Measurements from ENCODE around the gene ZMIZ2. TPM values are rescaled to one million over a fixed set of nuclear protein-coding genes. Genes with fewer than 3 reads are reported as not detected.
"Not testable (repeated sequence)": the region's sequence is repeated elsewhere in the genome, so short reads cannot be mapped to it uniquely, and the experiment has no call there.

Gene ZMIZ2
- total and polyA plus RNA-seq, 4 donors, result 11.6 to 96.6 (median 67.2) TPM

- WGBS, 2 donors, result 66 to 69% methylated on average over 6 of the region's 6 CpGs
These were observed 23.8 kb downstream of the ZMIZ2 start for GRCh38 chr7:44772440-44772839.

GRCh38 chr7:44772867-44773266, 24.2 kb downstream of the ZMIZ2 start:
- H3K4me3 ChIP-seq (ENCODE audit: low read length in 2 of 2), result no peak overlapping the region
- H3K36me3 ChIP-seq (ENCODE audit: control insufficient read depth in 1 of 2, insufficient read depth in 2 of 2, low read length in 1 of 2), result no peaks in the 10 kb centered on the region
- WGBS, 2 donors, result 78 to 87% methylated on average over 10 of the region's 10 CpGs
- intact Hi-C loops (cut with DNase I), result no loop called here
- no peak for ATAC-seq (ENCODE audit: low FRiP score)
- no peaks in the 10 kb centered on the region for H3K27me3 ChIP-seq (ENCODE audit: control insufficient read depth in 1 of 2, insufficient read depth in 2 of 2, low read length in 1 of 2)
- no peaks in the 10 kb centered on the region for H3K9me3 ChIP-seq (ENCODE audit: control insufficient read depth, low read length)
- H3K4me1 ChIP-seq (ENCODE audit: control insufficient read depth in 1 of 2, insufficient read depth in 2 of 2, low read length in 2 of 2), result peaks cover 0 to 2% of the 10 kb centered on the region in 2 donors
- H3K27ac ChIP-seq (ENCODE audit: low read depth in 1 of 2, low read length in 2 of 2), result no peak overlapping the region
- DNase-seq, result no peak

More at GRCh38 chr7:44772440-44772839, 23.8 kb downstream of the ZMIZ2 start:
- no peak for ATAC-seq (ENCODE audit: low FRiP score)
- H3K27ac ChIP-seq (ENCODE audit: low read depth in 1 of 2, low read length in 2 of 2), result no peak overlapping the region
- no peaks in the 10 kb centered on the region for H3K9me3 ChIP-seq (ENCODE audit: control insufficient read depth, low read length)
- no peak for DNase-seq
- intact Hi-C loops (cut with DNase I), result no loop called here
- H3K27me3 ChIP-seq (ENCODE audit: control insufficient read depth in 1 of 2, insufficient read depth in 2 of 2, low read length in 1 of 2), result no peaks in the 10 kb centered on the region
- peaks cover 0 to 2% of the 10 kb centered on the region in 2 donors for H3K4me1 ChIP-seq (ENCODE audit: control insufficient read depth in 1 of 2, insufficient read depth in 2 of 2, low read length in 2 of 2)
- H3K4me3 ChIP-seq (ENCODE audit: low read length in 2 of 2), result no peak overlapping the region
- no peaks in the 10 kb centered on the region for H3K36me3 ChIP-seq (ENCODE audit: control insufficient read depth in 1 of 2, insufficient read depth in 2 of 2, low read length in 1 of 2)

DNA sequence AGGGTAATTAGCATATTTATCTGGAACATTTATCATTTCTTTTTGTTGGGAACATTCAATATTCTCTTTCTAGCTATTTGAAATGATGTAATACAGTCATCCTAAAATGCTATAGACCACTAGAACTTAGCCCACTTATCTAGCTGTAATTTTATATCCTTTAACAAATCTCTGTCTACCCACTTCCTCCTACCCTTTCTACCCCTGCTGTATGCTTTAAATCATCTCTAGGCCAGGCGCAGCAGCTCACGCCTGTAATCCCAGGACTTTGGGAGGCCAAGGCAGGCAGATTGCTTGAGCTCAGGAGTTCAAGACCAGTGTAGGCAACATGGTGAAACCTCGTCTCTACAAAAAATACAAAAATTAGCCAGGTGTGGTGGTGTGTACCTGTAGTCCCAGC, 25.8 kb downstream of the ZMIZ2 start:
- H3K27ac ChIP-seq (ENCODE audit: low read depth in 1 of 2, low read length in 2 of 2); DNase-seq; H3K27me3 ChIP-seq (ENCODE audit: control insufficient read depth in 1 of 2, insufficient read depth in 2 of 2, low read length in 1 of 2); H3K9me3 ChIP-seq (ENCODE audit: control insufficient read depth, low read length); H3K36me3 ChIP-seq (ENCODE audit: control insufficient read depth in 1 of 2, insufficient read depth in 2 of 2, low read length in 1 of 2); H3K4me1 ChIP-seq (ENCODE audit: control insufficient read depth in 1 of 2, insufficient read depth in 2 of 2, low read length in 2 of 2); ATAC-seq (ENCODE audit: low FRiP score); H3K4me3 ChIP-seq (ENCODE audit: low read length in 2 of 2); intact Hi-C loops (cut with DNase I): not testable (repeated sequence)
- 66 to 69% methylated on average over 3 of the region's 3 CpGs for WGBS, 2 donors

GRCh38 chr7:44775383-44776107, 26.9 kb downstream of the ZMIZ2 start:
- no peak for DNase-seq
- Histone ChIP-seq H3K36me3 (ENCODE audit: control insufficient read depth in 1 of 2, insufficient read depth in 2 of 2, low read length in 1 of 2) (no peaks in the 10 kb centered on the region), H3K27me3 (ENCODE audit: control insufficient read depth in 1 of 2, insufficient read depth in 2 of 2, low read length in 1 of 2) (no peaks in the 10 kb centered on the region), H3K4me1 (ENCODE audit: control insufficient read depth in 1 of 2, insufficient read depth in 2 of 2, low read length in 2 of 2) (no peaks in the 10 kb centered on the region), H3K9me3 (ENCODE audit: control insufficient read depth, low read length) (no peaks in the 10 kb centered on the region), H3K27ac (ENCODE audit: low read depth in 1 of 2, low read length in 2 of 2) (no peak overlapping the region), H3K4me3 (ENCODE audit: low read length in 2 of 2) (no peak overlapping the region)
- ATAC-seq (ENCODE audit: low FRiP score), result no peak
- intact Hi-C loops (cut with DNase I), result no loop called here
- WGBS, 2 donors, result 82 to 84% methylated on average over 6 of the region's 6 CpGs

GRCh38 chr7:44776211-44776610, 27.6 kb downstream of the ZMIZ2 start:
- no peaks in the 10 kb centered on the region for H3K9me3 ChIP-seq (ENCODE audit: control insufficient read depth, low read length)
- WGBS, 2 donors, result 78 to 80% methylated on average over 3 of the region's 3 CpGs
- intact Hi-C loops (cut with DNase I), result no loop called here
- no peak overlapping the region for H3K27ac ChIP-seq (ENCODE audit: low read depth in 1 of 2, low read length in 2 of 2)
- no peaks in the 10 kb centered on the region for H3K36me3 ChIP-seq (ENCODE audit: control insufficient read depth in 1 of 2, insufficient read depth in 2 of 2, low read length in 1 of 2)
- DNase-seq, result no peak
- H3K27me3 ChIP-seq (ENCODE audit: control insufficient read depth in 1 of 2, insufficient read depth in 2 of 2, low read length in 1 of 2), result no peaks in the 10 kb centered on the region
- H3K4me3 ChIP-seq (ENCODE audit: low read length in 2 of 2), result no peak overlapping the region
- ATAC-seq (ENCODE audit: low FRiP score), result no peak
- no peaks in the 10 kb centered on the region for H3K4me1 ChIP-seq (ENCODE audit: control insufficient read depth in 1 of 2, insufficient read depth in 2 of 2, low read length in 2 of 2)

DNA sequence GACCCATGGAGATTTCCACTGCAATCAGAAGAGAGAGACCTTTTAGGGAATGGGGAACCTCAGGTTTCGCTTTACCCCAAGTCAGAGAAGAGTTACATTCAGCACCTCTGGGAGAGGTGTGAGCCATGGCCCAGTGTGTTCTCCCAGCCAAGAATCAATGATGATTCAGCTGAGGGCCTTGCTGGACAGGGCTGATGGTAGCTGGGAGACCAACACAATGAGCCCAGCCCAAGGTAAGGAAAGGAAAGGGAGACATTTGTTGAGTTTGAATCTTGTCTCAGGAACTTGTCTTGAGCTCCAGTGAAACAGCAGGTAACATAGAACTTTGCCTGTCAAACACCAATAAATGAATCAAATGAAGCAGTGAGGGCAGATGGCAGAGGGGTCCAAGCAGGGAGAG, 33.8 kb downstream of the ZMIZ2 start:
- WGBS, 2 donors, result 94 to 100% methylated on average over 1 of the region's 1 CpG
- Histone ChIP-seq H3K4me1 (ENCODE audit: control insufficient read depth in 1 of 2, insufficient read depth in 2 of 2, low read length in 2 of 2) (no peaks in the 10 kb centered on the region), H3K36me3 (ENCODE audit: control insufficient read depth in 1 of 2, insufficient read depth in 2 of 2, low read length in 1 of 2) (no peaks in the 10 kb centered on the region), H3K27me3 (ENCODE audit: control insufficient read depth in 1 of 2, insufficient read depth in 2 of 2, low read length in 1 of 2) (no peaks in the 10 kb centered on the region), H3K27ac (ENCODE audit: low read depth in 1 of 2, low read length in 2 of 2) (no peak overlapping the region), H3K9me3 (ENCODE audit: control insufficient read depth, low read length) (peaks cover 9% of the 10 kb centered on the region), H3K4me3 (ENCODE audit: low read length in 2 of 2) (no peak overlapping the region)
- no peak for DNase-seq
- no peak for ATAC-seq (ENCODE audit: low FRiP score)
- intact Hi-C loops (cut with DNase I), result no loop called here

DNA sequence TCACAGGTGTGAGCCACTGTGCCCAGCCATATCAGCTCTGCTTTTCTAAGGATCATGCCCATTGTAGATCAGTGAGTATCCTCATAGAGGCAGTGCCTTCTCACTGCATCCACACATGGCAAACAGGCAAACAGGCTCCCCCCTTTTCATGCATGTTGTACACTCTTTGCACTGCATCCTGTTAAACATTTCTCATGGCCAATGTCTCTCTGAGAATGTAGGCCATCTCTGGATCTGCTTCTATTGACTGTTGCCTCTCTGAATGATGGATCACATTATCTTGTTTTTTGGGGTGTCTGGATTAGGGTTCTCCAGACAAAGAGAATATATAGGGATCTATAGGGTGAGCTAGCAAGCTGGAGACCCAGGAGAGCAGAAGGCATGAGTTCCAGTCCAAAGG, 34.8 kb downstream of the ZMIZ2 start:
- Histone ChIP-seq H3K4me3 (ENCODE audit: low read length in 2 of 2) (no peak overlapping the region), H3K27me3 (ENCODE audit: control insufficient read depth in 1 of 2, insufficient read depth in 2 of 2, low read length in 1 of 2) (no peaks in the 10 kb centered on the region), H3K9me3 (ENCODE audit: control insufficient read depth, low read length) (peaks cover 9% of the 10 kb centered on the region), H3K36me3 (ENCODE audit: control insufficient read depth in 1 of 2, insufficient read depth in 2 of 2, low read length in 1 of 2) (no peaks in the 10 kb centered on the region), H3K4me1 (ENCODE audit: control insufficient read depth in 1 of 2, insufficient read depth in 2 of 2, low read length in 2 of 2) (no peaks in the 10 kb centered on the region), H3K27ac (ENCODE audit: low read depth in 1 of 2, low read length in 2 of 2) (no peak overlapping the region)
- DNase-seq (no peak), ATAC-seq (ENCODE audit: low FRiP score) (no peak)
- intact Hi-C loops (cut with DNase I), result no loop called here

GRCh38 chr7:44784364-44784763, 35.7 kb downstream of the ZMIZ2 start:
- intact Hi-C loops (cut with DNase I), result no loop called here
- Histone ChIP-seq H3K27me3 (ENCODE audit: control insufficient read depth in 1 of 2, insufficient read depth in 2 of 2, low read length in 1 of 2) (no peaks in the 10 kb centered on the region), H3K36me3 (ENCODE audit: control insufficient read depth in 1 of 2, insufficient read depth in 2 of 2, low read length in 1 of 2) (no peaks in the 10 kb centered on the region), H3K4me1 (ENCODE audit: control insufficient read depth in 1 of 2, insufficient read depth in 2 of 2, low read length in 2 of 2) (no peaks in the 10 kb centered on the region), H3K27ac (ENCODE audit: low read depth in 1 of 2, low read length in 2 of 2) (no peak overlapping the region), H3K4me3 (ENCODE audit: low read length in 2 of 2) (no peak overlapping the region), H3K9me3 (ENCODE audit: control insufficient read depth, low read length) (peaks cover 9% of the 10 kb centered on the region)
- 76 to 88% methylated on average over 1 of the region's 1 CpG for WGBS, 2 donors
- no peak for DNase-seq
- no peak for ATAC-seq (ENCODE audit: low FRiP score)

GRCh38 chr7:44785218-44785617, 36.6 kb downstream of the ZMIZ2 start:
- H3K9me3 ChIP-seq (ENCODE audit: control insufficient read depth, low read length); H3K27ac ChIP-seq (ENCODE audit: low read depth in 1 of 2, low read length in 2 of 2); intact Hi-C loops (cut with DNase I); H3K36me3 ChIP-seq (ENCODE audit: control insufficient read depth in 1 of 2, insufficient read depth in 2 of 2, low read length in 1 of 2); H3K27me3 ChIP-seq (ENCODE audit: control insufficient read depth in 1 of 2, insufficient read depth in 2 of 2, low read length in 1 of 2); H3K4me1 ChIP-seq (ENCODE audit: control insufficient read depth in 1 of 2, insufficient read depth in 2 of 2, low read length in 2 of 2); ATAC-seq (ENCODE audit: low FRiP score); DNase-seq; H3K4me3 ChIP-seq (ENCODE audit: low read length in 2 of 2): not testable (repeated sequence)
- WGBS, 2 donors, result 88 to 92% methylated on average over 3 of the region's 3 CpGs
